CD14-positive monocyte (primary cell): ENCODE results near the gene APC2. TPM values are rescaled to one million over a fixed set of nuclear protein-coding genes. Genes with fewer than 3 reads are reported as not detected.

ENCODE experiments used
- DNase-seq, 3 donors: peaks; one replicate each; pipeline ENCODE4 v3.0.0-alpha.2; 2011 to 2022
- H2AFZ ChIP-seq: 2 replicates; pipeline ENCODE4 v1.6.0; 2012; ENCODE audit warnings: mild to moderate bottlenecking, low read depth, low read length, inconsistent platforms; ENCODE audit not compliant: insufficient read depth, poor library complexity, severe bottlenecking
- H3K27ac ChIP-seq, 2 donors: 1 replicate in 1 of 2; 2 replicates in 1 of 2; pipeline ENCODE4 v1.5.1; 2012 to 2013; ENCODE audit warnings: low read length in 2 of 2, control low read depth in 1 of 2, inconsistent platforms in 1 of 2, low read depth in 1 of 2, mild to moderate bottlenecking in 1 of 2
- H3K27me3 ChIP-seq, 2 donors: one replicate each; pipeline versions ENCODE4 v1.6.0 to v1.6.1; 2011 to 2013; ENCODE audit warnings: low read length in 2 of 2; ENCODE audit not compliant: control insufficient read depth in 2 of 2, insufficient read depth in 2 of 2
- H3K36me3 ChIP-seq, 2 donors: replicated peaks in 1 of 2; 1 replicate in 1 of 2; 2 replicates in 1 of 2; pipeline versions ENCODE4 v1.5.1 to v1.6.1; 2012 to 2013; ENCODE audit warnings: low read length in 2 of 2, control low read depth in 1 of 2, inconsistent platforms in 1 of 2, mild to moderate bottlenecking in 1 of 2; ENCODE audit not compliant: insufficient read depth in 2 of 2, control insufficient read depth in 1 of 2
- H3K4me1 ChIP-seq, 2 donors: 1 replicate in 1 of 2; 2 replicates in 1 of 2; pipeline versions ENCODE4 v1.5.1 to v1.6.1; 2012 to 2013; ENCODE audit warnings: low read length in 2 of 2, control low read depth in 1 of 2, inconsistent platforms in 1 of 2, mild to moderate bottlenecking in 1 of 2, moderate library complexity in 1 of 2; ENCODE audit not compliant: insufficient read depth in 2 of 2, control insufficient read depth in 1 of 2
- H3K4me2 ChIP-seq: replicated peaks from 2 replicates; pipeline ENCODE3; 2012; ENCODE audit warnings: low read length, moderate library complexity, mild to moderate bottlenecking; ENCODE audit not compliant: poor library complexity, severe bottlenecking; ENCODE audit errors: extremely low read depth
- H3K4me3 ChIP-seq, 3 experiments: fragments of 200-600 bp in 1 of 3; sonication (generic) in 1 of 3; replicated peaks in 1 of 3; 1 replicate in 2 of 3; 2 replicates in 1 of 3; pipeline ENCODE4 v1.5.1; 2011 to 2013; ENCODE audit warnings: low read length in 3 of 3, mild to moderate bottlenecking in 3 of 3, control low read depth in 2 of 3, low read depth in 2 of 3, inconsistent platforms in 1 of 3, moderate library complexity in 1 of 3
- H3K79me2 ChIP-seq: 2 replicates; pipeline ENCODE4 v1.6.0; 2012; ENCODE audit warnings: mild to moderate bottlenecking, control low read depth, inconsistent platforms, low read length, moderate library complexity; ENCODE audit not compliant: insufficient read depth
- H3K9ac ChIP-seq: 2 replicates; pipeline ENCODE4 v1.6.0; 2017; ENCODE audit warnings: low read length, mild to moderate bottlenecking; ENCODE audit not compliant: insufficient read depth, poor library complexity, severe bottlenecking
- H3K9me3 ChIP-seq, 2 donors: replicated peaks in 1 of 2; 1 replicate in 1 of 2; 2 replicates in 1 of 2; pipeline versions ENCODE4 v1.5.1 to v1.6.1; 2012 to 2013; ENCODE audit warnings: low read length in 2 of 2, control low read depth in 1 of 2; ENCODE audit not compliant: control insufficient read depth in 1 of 2, insufficient read depth in 1 of 2
- H4K20me1 ChIP-seq: 2 replicates; pipeline ENCODE4 v1.6.0; 2012; ENCODE audit warnings: mild to moderate bottlenecking, low read length, control low read depth, moderate library complexity; ENCODE audit not compliant: insufficient read depth
- H3K27ac Mint-ChIP-seq, 7 donors: one replicate each; pipeline ENCODE4 v1.8.0; 2020; ENCODE audit warnings: mild to moderate bottlenecking in 7 of 7, mixed read lengths in 7 of 7, moderate library complexity in 6 of 7, inconsistent platforms in 2 of 7
- H3K27me3 Mint-ChIP-seq, 3 donors: one replicate each; pipeline ENCODE4 v1.8.0; 2021 to 2022; ENCODE audit warnings: low read depth in 3 of 3, mild to moderate bottlenecking in 3 of 3, mixed read lengths in 3 of 3, moderate library complexity in 3 of 3, inconsistent platforms in 1 of 3
- H3K36me3 Mint-ChIP-seq, 2 donors: one replicate each; pipeline ENCODE4 v1.8.0; 2020; ENCODE audit warnings: mixed read lengths in 2 of 2, inconsistent platforms in 1 of 2, mild to moderate bottlenecking in 1 of 2
- H3K4me1 Mint-ChIP-seq: one replicate; pipeline ENCODE4 v1.8.0; 2020; ENCODE audit warnings: mild to moderate bottlenecking, mixed read lengths
- H3K4me3 Mint-ChIP-seq, 2 donors: one replicate each; pipeline ENCODE4 v1.8.0; 2020; ENCODE audit warnings: mild to moderate bottlenecking in 2 of 2, mixed read lengths in 2 of 2, moderate library complexity in 1 of 2
- H3K9me3 Mint-ChIP-seq, 7 donors: one replicate each; pipeline ENCODE4 v1.8.0; 2020 to 2022; ENCODE audit warnings: mixed read lengths in 7 of 7, mild to moderate bottlenecking in 6 of 7, moderate library complexity in 6 of 7, inconsistent platforms in 2 of 7
- WGBS: methylation state at CpG from one replicate; pipeline ENCODE4 v1.1.5; 2013; ENCODE audit warnings: missing lambda C conversion rate; ENCODE audit not compliant: insufficient coverage; 5-methylcytosine and 5-hydroxymethylcytosine counted together
- intact Hi-C, 2 donors: fragments of 100-400 bp; cut with micrococcal nuclease; formaldehyde crosslinking; loops; one replicate each; pipeline versions ENCODE4 v1.15.0 to v1.15.1; 2023
- polyA minus RNA-seq: library from RNA; depleted of rRNA, polyadenylated mRNA; stranded (reverse); fragments of >200 nt; gene quantifications from 2 replicates; pipeline ENCODE4 v1.2.3, GENCODE V29; 2012
- polyA plus RNA-seq, 3 donors: library from polyadenylated mRNA; depleted of rRNA in 1 of 3; unstranded in 2 of 3; stranded (reverse) in 1 of 3; fragments of 300-500 nt in 2 of 3; fragments of >200 nt in 1 of 3; fragmentation: Illumina TruSeq in 2 of 3; gene quantifications; 1 replicate in 2 of 3; 2 replicates in 1 of 3; pipeline ENCODE4 v1.2.3, GENCODE V29; 2012 to 2021
- total RNA-seq, 12 experiments: library from RNA in 1 of 12; stranded (reverse) in 1 of 12; fragments of 120-200 nt in 1 of 12; gene quantifications; one replicate each; pipeline ENCODE4 v1.2.4 and lab custom pipeline; 2013 to 2026; ENCODE audit warnings: mixed read lengths in 6 of 12, inconsistent platforms in 1 of 12
- TF ChIP-seq, protein P1 (sequence below): fragments of 200-600 bp; IDR thresholded peaks from one replicate; pipeline ENCODE4 v1.8.0; 2022; ENCODE audit warnings: antibody characterized with exemption, mild to moderate bottlenecking

APC2 gene, protein sequence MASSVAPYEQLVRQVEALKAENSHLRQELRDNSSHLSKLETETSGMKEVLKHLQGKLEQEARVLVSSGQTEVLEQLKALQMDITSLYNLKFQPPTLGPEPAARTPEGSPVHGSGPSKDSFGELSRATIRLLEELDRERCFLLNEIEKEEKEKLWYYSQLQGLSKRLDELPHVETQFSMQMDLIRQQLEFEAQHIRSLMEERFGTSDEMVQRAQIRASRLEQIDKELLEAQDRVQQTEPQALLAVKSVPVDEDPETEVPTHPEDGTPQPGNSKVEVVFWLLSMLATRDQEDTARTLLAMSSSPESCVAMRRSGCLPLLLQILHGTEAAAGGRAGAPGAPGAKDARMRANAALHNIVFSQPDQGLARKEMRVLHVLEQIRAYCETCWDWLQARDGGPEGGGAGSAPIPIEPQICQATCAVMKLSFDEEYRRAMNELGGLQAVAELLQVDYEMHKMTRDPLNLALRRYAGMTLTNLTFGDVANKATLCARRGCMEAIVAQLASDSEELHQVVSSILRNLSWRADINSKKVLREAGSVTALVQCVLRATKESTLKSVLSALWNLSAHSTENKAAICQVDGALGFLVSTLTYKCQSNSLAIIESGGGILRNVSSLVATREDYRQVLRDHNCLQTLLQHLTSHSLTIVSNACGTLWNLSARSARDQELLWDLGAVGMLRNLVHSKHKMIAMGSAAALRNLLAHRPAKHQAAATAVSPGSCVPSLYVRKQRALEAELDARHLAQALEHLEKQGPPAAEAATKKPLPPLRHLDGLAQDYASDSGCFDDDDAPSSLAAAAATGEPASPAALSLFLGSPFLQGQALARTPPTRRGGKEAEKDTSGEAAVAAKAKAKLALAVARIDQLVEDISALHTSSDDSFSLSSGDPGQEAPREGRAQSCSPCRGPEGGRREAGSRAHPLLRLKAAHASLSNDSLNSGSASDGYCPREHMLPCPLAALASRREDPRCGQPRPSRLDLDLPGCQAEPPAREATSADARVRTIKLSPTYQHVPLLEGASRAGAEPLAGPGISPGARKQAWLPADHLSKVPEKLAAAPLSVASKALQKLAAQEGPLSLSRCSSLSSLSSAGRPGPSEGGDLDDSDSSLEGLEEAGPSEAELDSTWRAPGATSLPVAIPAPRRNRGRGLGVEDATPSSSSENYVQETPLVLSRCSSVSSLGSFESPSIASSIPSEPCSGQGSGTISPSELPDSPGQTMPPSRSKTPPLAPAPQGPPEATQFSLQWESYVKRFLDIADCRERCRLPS (N-terminal part only)
- total RNA-seq (2013), result 0.04 TPM
- polyA plus RNA-seq, result under 1 TPM in 1 of 3 donors, not detected in 2; 0.04 TPM
- under 0.01 and 0.08 TPM in 2 replicates for polyA minus RNA-seq
- 0.21 to 8.1 (median 0.86) reads per million in 11 experiments for total RNA-seq (lab: John Stamatoyannopoulos, UW)

DNA sequence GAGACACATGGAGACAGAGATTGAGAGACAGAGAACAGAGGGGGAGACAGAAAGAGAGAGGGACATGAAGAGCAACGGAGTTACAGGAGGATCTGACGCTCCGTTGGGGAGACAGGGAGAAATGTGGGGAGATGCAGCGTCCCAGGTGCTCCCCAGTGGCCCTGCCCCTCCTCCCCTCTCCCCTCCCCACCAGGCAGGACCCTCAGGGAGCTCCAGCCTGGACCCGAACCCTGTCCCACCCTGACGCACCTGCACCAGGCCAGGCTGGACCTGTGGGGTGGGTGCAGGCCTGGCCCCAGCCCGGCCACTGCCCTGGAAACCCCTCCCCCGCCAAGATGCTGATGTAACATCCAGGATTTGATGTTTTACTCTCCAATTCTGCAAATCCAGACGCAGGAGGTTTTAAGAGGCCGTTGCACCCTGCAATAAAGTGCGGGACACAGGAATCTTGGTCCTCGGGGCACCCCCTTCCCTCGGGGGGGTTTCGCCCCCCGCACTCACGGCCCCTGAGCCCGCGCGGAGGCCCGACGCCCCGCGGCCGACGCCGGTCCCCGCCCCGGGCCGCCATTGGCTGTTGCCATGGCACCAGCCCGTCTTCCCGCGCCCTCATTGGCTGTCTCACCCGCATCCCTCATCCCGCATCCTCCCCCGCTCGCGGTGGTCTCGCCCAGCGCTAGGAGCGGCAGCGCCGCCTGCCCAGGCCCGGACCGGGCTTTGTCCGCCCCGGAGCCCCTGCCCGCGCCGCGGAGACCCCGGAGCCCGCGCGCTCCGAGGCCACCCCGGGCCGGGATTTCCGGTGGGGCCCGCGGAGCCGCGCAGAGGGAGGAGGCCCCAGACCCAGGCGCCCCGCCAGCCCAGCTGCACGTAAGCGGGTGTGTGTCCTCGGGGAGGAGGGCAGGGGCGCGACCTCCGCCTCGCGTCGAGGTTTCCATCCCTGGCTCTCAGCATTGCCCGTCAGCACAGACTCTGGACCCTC, at the start of gene APC2:
TSS of gene APC2 (plus strand) at position 655 of the 976 bp plus-strand sequence. CDS start 2,881 bp downstream, outside the sequence.
- Histone ChIP-seq H3K9ac (no peak within 1 kb of the TSS), H3K27me3 (peaks cover 48 to 88% of the 10 kb centered on the region in 2 donors), H2AFZ (no peak within 1 kb of the TSS), H3K27ac (no peak within 1 kb of the TSS), H3K4me2 (no peak within 1 kb of the TSS), H3K79me2 (no peaks in the 10 kb centered on the region), H3K9me3 (peaks cover 0 to 23% of the 10 kb centered on the region in 2 donors), H4K20me1 (peaks cover 25% of the 10 kb centered on the region), H3K4me1 (peaks cover 11 to 22% of the 10 kb centered on the region in 2 donors), H3K36me3 (no peaks in the 10 kb centered on the region), H3K4me3 (no peak within 1 kb of the TSS)
- TF ChIP-seq, protein P1, sequence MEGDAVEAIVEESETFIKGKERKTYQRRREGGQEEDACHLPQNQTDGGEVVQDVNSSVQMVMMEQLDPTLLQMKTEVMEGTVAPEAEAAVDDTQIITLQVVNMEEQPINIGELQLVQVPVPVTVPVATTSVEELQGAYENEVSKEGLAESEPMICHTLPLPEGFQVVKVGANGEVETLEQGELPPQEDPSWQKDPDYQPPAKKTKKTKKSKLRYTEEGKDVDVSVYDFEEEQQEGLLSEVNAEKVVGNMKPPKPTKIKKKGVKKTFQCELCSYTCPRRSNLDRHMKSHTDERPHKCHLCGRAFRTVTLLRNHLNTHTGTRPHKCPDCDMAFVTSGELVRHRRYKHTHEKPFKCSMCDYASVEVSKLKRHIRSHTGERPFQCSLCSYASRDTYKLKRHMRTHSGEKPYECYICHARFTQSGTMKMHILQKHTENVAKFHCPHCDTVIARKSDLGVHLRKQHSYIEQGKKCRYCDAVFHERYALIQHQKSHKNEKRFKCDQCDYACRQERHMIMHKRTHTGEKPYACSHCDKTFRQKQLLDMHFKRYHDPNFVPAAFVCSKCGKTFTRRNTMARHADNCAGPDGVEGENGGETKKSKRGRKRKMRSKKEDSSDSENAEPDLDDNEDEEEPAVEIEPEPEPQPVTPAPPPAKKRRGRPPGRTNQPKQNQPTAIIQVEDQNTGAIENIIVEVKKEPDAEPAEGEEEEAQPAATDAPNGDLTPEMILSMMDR, result no peak
- H3K36me3 Mint-ChIP-seq, result peaks cover 0 to 7% of the 10 kb centered on the region in 2 donors
- intact Hi-C loops, result loop anchor here in 1 of 2 donors (10.0 kb wide), 1 partner anchor 65 kb away; the partner anchor contains the start of gene ADAMTSL5
- H3K27me3 Mint-ChIP-seq, result peaks cover 76 to 98% (median 85%) of the 10 kb centered on the region in 3 donors
- H3K27ac Mint-ChIP-seq, result no peak within 1 kb of the TSS
- peak within 1 kb of the TSS in 1 of 2 donors; percentile 83 for H3K4me3 Mint-ChIP-seq
- H3K4me1 Mint-ChIP-seq, result peaks cover 12% of the 10 kb centered on the region
- DNase-seq, result no peak
- WGBS, result 4% methylated on average over 68 of the region's 74 CpGs
- peaks cover 0 to 34% (median 15%) of the 10 kb centered on the region in 7 donors for H3K9me3 Mint-ChIP-seq
